Activated CD4-positive, CD25-positive, alpha-beta regulatory T cell treated with anti-CD3 and anti-CD28 coated beads, Interleukin-2, amount 50 U/mL, for 72 hours (primary cell): ENCODE measurements around the gene IKZF2.

Source experiments
- DNase-seq: peaks from one replicate; pipeline ENCODE4 v3.0.0; 2021

IKZF2 gene

DNA sequence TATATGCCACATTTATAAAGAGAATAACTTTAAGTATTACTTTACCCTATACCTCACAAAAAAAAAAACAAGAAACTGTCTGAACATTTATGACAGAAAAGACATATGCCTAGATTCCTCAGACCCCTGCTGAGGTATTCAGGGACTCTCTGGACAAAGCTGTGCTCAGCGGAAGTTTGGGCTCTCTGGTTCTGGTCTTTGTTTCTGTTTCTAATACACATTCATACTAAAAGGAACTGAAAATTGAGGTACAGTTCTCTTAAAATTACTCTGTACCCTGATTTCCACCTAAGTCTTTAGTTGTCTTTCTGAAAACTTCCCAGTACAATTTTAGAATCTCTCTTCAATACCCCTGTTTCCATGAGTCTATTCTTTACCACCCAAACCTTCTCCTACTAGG, 160.3 kb downstream of the IKZF2 start:
- DNase-seq: no peak

DNA sequence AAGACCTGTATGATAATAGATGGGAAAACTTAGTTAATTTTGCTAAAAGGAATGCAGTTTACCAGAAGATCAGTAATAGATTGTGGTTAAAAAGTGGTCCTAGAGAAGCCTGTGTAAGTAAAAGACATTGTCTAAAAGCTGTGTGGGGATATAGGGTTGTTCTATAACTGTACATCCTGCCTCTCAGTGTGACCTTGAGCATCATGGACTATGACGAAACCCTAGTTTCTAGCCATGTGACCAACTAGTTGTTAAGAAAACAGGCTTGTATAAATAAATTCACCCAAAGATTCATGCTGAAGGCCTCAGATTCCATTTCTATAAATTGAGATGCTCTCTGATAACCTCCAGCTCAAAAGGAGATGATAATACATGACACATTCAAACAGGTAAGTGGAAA, 160.7 kb downstream of the IKZF2 start:
- no peak for DNase-seq

GRCh38 chr2:212987492-212987891, 163.9 kb downstream of the IKZF2 start:
- DNase-seq: no peak

DNA sequence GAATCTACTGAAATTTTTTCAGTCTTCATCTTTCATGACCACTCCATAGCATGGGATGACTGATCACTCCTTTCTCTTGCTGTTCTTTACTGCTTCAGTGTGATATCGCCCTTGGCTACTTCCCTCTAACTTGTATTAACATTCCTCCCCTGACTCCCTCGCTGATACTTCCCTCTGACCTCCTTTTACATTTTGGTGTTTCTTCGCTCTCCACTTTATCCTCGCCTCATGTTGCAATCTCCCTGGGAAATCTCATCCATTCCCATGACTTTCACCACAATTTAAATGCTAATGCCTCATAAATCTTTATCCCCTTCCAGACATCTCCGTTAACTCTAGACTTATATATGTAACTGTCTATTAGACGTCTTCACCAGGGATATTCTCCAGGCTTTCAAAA, 167.3 kb downstream of the IKZF2 start:
- no peak for DNase-seq

DNA sequence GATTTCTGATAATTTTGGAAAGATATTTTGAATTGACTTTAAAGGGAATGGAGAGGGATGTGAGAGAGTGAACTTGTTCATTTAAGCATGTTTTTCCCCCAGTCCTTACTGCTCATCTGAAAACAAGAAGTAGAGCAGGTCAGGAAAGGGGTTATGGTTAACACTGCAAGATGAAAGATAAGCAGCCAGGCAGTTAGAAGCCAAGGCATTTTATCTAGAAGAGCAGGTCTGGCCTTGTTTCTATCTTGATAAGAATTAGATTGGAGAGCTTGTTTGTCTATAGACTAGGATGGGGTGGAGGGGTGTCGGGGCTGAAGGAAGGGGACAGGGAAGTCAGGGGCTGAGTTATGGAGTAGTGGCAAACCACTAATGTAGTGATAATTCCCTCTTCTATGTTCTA, 171.6 kb downstream of the IKZF2 start:
- no peak for DNase-seq

GRCh38 chr2:212979046-212979612, 172.3 kb downstream of the IKZF2 start:
- no peak for DNase-seq

DNA sequence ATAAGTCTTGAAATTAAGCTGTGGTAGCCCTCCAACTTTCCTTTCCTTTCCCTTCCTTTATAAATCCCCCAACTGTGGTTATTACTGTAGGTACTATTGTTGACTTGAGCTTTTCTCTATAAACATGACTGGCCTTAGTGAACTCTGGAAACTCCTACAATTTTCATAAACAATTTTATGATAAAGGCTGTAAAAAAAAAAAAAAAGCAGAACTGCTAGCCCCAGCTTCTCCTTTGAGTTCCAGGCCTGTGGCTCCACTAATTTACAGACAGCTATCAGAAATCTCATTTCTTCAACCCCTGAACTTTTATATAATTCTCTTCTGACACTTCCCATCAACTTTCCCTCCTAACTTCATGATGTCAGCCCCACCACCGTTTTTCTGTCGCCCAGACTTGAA, 174.3 kb downstream of the IKZF2 start:
- no peak for DNase-seq

DNA sequence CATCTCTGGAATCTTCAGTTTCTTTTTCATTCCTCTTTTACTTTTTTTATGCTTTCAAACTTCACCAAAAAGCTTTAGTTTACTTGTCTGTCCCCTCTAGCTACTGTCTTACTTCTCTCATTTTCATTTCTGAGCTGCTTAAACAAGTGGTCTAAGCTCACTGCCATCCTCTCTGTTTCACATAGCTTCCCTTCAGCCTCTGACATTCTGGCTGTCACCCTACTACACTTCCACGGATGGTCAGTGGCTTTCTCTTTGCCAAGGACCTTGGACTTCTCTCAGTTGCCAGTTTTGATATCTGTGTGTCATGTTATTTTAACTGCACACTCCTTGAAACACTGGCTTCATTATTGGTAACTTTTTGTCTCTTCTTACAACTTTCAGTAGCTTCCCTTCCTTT, 176.1 kb downstream of the IKZF2 start:
- DNase-seq: no peak

- no peak for DNase-seq
These were observed 176.7 kb downstream of the IKZF2 start for GRCh38 chr2:212974692-212975091.

GRCh38 chr2:212973347-212973746, 178.1 kb downstream of the IKZF2 start:
- no peak for DNase-seq

GRCh38 chr2:212970132-212970531, 181.3 kb downstream of the IKZF2 start:
- DNase-seq: no peak

DNA sequence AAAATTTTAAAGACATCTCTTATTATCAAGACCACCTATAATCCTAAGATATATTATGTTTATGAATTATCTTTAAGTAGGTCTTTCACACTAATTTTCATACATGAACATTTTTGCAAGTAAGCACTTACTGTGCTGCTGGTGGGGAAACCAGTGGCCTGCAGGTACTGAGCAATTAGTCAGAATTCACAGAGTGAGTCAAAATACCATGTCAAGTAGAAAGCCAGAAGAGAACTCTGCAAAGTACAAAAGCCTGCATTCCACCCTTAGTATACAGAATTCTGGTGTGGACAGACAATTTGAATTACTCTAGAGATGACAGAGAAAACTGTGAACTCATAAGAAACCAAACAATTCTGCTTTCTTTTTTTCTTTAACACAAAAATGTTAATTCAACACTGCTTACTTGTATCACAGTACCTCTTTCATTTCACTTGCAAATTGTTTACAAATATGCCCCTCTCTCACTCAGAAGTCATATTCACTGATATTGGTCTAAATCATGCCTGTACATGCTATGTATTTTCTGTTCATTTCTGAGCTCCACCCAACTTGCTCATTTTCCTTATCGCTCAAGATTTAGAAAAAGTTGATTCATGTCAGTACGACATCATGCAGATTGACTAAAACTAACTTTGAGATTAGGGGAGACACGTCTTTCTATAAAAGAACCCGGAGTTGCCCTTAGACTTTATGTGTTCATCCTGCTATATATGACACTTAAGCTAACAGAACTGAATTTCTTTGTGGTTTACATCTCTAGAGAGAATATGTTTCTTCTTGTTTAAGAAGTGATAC, 182.9 kb downstream of the IKZF2 start:
- no peak for DNase-seq

DNA sequence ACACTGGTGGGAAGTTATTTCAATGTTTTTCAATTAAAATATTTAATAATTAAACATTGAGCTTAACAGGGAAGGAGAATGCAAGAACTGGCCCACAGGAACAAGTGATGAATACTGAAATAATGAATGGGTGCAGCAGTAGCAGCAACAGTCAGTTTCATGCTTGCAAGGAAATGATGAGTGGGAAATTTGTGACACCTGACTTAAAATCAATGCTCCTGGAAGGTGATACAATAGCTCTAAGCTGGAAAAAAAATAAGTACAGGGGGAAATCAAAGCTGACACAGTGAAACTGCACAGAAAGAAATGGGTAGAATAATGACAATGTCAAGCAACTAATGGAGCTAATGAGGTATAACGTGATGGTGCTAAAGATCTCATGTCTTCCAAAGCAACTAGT, 184.5 kb downstream of the IKZF2 start:
- DNase-seq: no peak

DNA sequence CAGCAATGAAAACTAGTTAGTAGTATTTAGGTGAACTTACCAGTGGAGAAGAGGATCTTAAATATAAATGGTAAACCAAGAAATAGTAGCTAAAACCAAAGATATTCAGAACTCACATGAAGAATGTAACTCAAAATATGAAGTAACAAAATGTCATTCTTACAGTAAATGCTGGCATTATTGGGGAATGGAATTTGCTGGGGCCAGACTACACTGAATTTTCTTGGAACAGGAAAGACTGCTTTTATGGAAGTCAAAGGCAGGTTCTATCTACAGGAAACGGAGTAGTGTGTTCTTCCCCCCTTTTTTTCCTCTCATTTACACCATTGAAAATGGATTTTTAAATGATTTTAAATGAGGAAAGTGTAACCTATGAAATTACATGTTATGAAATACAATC, 188.7 kb downstream of the IKZF2 start:
- DNase-seq: no peak

- no peak for DNase-seq
These were observed 190.2 kb downstream of the IKZF2 start for GRCh38 chr2:212961255-212961654.

DNA sequence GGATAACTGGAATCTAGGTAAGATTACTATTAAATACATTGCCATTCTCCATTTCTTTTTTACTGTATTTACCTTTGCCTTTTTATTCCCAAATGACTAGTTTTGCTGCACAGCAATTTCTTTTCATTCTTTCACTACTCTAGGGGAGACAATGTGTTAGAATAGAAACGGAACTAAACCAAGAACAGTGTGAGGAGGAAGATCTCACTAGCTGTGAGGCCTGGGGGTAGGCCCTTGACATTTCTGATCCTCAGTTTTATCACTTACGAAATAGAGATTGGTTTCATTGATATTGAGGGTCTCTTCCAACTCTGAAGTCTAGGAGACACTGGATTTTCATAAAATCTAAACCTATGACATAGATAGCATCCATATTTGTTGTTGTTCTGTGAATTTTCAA, 191.1 kb downstream of the IKZF2 start:
- no peak for DNase-seq

DNA sequence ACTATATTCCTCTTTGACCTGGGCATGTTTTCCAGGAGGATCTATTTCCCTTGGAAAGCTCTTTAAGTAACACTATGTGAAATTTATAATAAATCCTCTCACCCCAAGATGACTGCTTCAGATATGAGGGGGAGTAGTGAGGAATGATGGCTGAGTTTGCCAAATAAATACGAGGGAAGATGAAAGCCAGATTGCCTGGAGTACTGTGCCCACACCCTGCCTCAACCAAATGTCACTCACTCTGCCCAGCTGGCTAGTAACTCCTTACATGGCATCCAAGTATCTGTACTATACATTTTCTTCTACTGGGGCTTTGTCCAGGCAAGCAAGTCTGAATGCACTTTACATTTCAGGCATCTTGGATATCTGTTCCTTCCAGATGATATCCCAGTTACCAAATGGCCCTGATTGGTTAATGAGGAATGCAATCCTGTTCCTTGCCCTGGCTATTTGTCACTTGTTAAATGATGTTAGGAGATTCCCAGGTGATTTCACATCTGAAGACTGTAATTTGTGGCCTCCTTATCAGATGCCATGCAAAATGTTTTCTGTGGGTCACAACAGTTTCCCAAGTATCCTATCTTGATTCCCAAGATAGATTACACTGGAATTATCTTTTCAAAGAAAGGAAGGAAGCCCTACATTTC, 191.8 kb downstream of the IKZF2 start:
- DNase-seq: no peak

DNA sequence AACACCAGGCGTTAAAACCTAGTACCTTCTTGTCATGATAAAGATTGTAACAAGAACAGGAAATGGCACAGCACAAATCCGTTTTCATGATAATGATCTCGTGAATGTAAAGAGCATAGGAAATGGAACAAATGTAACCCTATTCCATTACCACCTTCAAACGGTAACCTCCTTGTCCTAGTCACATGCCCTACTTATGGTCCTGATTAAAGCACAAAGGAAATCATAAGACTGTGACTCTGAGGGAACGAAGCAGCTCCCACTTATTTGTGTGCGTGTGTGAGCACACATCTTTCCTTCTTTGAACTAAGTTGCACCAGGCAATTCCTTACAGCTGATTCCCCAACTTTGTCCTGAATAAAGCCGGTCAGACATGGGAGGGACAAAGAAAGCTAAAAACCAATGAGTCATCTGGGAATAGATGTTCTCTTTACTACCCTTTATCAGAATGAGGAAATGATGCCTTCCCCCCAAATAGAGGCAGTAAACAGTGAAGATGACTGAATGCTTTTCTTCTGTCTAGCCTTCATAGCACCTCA, 192.6 kb downstream of the IKZF2 start:
- no peak for DNase-seq

GRCh38 chr2:212958133-212958532, 193.3 kb downstream of the IKZF2 start:
- DNase-seq: no peak

DNA sequence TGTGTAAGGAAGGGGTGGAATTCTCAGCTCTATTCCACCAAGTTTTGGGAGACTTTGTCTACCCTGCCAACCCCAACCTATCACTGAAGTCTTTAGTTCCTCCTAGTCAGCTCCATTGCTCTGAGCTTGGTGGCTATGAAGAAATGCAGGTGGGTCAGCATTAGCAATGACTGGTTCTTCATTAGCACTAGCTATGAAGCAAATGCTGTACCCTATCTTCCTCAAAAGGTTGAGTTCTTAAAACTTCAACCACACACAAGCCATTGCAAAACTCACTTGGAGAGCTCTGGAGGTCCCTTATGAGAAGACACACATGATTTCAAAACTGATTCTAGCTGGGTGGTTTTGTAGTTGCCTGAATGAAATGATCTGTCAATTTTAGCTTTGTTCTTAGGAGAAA, 193.8 kb downstream of the IKZF2 start:
- DNase-seq: no peak

DNA sequence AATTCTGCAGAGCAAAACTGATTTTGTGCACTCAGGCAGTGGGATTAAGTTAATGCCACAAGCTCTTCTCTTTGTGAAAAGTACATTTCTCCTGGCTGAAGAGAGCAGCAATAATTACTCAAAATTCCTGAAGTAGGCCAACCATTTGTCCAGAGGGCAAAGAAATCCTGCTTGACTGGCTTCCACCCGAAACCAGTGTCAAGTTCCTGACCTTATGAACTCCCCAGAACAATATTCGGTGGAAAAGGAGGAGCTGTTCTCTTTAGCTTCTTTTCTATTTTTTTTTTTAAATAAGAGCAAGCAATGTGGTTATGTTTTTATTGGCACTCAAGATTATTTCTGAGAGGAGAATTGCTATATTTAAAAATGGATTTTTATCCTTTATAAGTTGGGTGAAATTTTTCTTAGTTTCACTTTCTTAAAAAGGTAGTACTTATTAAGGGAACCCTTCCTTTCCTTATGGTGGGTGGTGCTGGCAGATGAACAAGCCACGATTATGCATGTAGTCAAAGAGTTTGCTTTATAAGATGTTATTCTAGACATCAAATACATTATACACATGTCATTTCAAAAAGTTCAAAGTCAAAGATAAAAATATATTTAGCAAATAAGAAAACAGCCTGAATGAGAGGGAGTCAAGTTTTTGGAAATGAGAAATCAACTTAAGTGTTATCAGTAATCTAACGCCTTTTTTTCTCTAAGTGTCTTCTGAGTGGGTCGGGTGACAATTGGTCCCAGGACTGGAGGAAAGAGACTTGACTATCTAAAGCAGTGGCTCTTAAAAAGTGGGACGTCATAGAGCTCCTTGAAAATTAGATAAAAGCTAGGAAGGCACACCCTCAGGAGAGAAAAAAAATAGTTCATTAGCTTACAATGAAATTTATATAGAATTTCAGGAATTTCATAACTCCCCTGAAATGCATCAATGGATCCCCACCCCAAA, 194.5 kb downstream of the IKZF2 start:
- DNase-seq: no peak

GRCh38 chr2:212953170-212953920, 198.1 kb downstream of the IKZF2 start:
- DNase-seq: no peak
